HCEC 1CT (cell line): ENCODE measurements around the gene WSCD2.

ENCODE experiments used
- DNase-seq: peaks from one replicate; pipeline ENCODE4 v3.0.0-alpha.2; 2017

The WSCD2 gene

DNA sequence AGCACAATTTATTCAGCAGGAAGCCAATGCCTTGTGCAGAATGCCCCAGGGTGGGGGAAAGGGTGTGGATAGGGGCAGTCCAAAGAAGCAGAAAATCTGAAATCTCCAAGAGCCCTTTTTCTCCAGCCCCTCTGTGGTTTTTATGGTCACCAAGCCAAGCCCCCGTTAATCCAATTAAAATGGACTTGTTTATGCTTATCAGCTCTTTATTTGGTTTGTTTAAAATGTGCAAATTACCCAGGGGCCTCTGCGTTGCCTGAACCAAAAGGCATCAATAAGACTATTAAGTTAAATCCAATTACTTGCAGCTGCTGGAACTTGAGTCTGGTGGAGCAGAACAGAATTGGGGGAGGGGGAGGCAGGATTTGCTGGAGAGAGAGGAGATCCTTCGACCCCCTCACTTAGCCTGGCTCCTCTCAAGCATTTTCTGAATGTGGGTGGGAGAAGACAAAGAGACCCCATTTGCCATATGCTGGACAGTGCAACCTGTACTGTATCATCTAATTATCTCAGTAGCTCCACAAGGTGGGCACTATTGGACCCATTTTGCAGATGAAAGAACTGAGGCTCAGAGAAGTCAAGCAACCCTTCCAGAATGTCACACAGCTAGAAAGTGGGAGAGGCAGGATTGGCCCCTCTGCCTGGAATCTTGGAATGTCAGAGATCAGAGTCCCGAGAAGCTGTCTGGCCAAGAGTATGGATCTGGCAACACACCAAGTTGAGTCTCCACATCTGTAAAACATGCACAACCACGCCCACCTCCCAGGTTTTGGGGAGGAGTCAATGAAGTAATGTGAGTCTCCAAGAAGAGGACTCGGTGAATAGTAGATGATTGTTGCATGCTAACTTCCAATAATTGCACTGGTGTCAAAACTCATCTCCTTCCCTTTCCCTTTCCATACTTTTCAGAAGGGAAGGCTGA is 143.1 kb downstream of the WSCD2 start:
- DNase-seq = no peak

DNA sequence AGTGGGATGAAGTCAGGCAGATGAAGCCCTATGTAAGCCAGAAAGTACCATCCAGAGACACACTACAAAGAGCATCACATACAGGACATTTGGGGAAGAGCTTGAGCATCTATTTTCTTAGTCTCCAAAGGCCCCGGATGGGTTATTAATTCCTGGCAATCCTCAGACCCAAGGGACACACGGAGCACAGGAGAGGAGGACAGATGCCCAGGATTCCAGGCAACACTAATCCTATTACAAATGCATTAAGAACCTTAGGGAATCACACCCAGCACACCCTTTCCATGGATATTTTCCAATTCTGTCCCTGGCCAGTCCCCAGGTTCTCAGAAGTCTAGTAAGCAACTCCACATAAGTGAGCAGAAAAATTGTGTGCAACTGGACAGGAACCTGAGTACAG is 144.1 kb downstream of the WSCD2 start:
- DNase-seq = no peak

DNA sequence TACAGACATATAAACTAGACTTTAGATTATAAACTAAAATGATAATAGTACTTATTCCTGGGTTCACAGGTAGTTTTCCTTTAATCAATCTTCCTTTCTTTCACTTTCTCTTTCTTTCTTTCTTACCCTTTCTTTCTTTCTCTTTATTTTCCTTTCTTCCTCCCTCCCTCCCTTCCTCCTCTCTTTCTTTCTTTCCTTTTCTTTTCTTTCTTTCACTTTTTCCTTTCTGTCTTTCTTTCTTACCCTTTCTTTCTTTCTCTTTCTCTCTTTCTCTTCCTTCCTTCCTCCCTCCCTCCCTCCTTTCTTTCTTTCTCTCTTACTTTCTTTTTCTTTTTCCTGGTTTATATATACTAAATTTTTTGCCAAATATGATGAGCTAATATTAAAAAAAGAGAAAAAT is 148.5 kb downstream of the WSCD2 start:
- no peak for DNase-seq

DNA sequence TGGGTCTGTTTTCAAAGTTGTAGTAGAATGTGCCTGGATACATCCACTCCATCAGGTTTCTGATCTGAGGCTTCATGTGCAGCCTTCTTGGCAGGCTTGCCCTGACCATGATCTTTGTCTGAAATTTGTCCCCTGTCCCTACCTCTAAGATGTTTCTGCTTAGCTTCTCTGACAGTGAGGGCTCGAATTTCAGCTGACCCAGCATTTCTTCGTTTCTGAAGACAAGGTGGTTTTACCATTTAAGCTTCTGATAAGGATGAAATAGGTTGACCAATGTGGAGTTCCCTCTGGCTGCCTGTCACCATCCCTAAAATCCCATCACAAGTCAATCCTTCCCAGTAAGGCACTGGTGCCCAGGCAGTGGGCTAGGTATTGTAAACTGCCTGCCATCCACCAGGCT is 153.1 kb downstream of the WSCD2 start:
- no peak for DNase-seq

DNA sequence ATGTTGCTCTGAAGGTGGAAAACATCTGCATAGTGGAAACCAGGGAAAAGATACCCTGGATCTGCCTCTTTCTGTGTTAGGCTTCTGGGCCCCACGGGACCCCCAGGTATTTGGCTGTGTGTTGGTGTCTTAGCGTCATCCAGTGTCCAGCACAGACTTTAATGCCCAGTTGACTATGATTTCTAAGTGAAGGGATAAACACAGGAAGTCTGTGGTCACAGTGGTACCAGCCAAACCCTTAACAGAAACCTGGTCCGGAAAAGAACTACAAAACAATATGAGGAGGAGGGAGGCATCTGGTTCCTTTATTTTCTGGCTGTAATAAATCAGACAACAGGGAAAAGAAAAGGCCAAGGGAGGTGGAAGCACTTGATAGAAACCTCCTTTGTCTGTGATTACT is 153.6 kb downstream of the WSCD2 start:
- no peak for DNase-seq

DNA sequence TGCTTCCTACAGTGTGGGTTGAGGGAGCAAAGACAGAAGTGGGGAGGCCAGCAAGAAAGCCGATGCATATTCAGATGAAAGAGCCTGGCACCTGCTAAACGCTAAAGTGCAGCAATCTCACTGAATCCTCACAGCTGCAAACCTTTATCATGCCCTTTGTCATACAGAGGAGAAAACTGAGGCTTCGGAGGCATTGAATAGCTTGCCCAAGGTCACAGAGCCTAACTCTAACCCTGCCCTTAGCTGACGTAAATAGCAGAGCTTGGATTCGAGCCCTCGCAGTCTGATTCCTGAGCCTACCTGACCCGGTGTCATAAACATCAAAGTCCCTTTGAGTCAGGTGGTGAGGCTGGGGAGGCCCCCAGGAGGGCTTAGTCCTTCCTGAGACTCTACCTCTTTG is 155.1 kb downstream of the WSCD2 start:
- DNase-seq = no peak

DNA sequence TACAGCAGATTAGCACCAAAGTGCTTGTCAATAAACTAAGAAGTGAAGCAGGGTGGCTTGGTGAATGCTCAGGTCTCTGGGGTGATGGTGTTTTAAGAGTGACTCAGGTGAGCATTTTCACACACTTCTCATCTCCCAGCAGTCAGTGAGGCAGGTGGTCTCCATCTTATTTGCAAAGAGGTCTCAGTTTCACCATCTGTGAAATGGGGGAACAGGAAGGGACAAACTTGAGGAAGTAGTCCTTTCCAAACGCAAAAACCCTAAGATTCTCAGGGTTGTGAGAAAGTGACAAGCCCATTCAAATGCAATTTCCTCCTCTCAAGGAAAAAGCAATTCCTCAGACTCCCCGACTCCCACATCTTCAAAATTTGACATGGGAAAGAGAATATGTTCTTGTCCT is 155.9 kb downstream of the WSCD2 start:
- no peak for DNase-seq

DNA sequence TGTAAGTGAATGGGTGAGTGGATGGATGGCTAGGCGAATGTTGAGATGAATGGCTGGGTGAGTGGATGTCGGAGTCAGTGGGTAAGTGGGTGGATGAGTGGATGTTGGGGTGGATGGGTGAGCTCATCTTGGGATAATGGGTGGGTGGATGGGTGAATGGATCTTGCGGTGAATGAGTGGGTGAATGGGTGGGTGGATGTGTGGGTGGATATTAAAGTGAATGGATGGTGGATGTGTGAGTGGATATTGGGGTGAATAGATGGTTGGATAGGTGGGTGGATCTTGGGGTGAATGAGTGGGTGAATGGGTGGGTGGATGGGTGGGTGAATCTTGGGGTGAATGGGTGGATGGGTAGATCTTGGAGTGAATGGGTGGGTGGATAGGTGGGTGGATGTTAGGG is 158.1 kb downstream of the WSCD2 start:
- no peak for DNase-seq

DNA sequence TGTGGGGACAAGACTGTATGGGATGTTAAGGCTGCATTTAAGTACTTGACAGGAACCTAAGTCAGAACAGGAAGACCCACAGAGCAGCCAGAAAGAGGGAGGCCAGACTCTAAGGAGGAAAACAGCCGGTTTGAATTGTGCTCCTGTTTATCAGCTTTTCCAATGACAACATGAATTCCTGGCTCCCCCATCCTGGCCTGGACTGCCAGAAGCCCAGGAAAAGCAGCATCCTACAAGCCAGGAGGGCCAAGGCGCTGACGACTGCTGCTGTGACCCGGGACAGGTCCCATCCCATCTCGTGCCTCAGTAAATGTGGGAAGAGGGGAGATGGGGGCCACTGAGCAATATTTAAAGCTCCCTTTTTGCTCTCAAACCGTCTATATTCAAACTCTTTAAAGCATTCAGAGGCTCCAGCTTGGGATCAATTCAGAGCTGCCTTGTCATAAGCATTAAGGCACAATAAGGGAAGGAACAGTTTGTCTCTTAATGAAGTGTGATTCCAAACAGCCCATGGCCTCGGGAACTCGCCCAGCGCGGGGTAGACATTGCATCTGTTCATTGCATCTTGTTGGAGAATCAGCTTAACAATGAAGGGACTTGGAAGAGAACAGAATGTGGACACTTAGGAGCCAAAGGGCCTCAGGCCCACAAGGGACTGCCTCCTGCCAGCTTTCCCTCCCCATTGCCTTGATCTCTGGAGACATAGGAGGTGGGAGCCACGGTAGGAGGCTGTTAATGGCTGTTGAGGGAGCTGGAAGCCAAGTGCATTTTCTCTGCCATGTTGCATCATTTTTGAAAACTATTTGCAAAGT is 160.5 kb downstream of the WSCD2 start:
- no peak for DNase-seq

DNA sequence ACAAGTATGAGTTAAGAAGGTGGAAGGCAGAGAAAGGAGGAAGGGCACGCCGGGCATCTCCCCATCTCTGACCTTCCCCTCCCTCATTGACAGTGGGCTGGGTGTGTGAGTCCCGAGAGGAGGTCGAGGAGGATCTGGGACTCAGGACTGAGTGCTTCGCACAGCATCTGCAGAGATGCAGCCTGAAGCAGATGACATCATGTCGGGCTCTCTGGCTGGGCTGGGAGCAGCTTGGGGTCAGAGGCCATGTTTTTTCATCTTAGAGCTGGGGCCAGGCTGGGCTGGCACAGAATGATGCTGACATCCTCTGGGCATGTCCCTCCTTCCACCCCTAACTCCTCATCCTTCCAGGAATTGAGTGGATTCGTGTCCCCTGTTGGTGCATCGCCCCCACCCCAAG is 166.6 kb downstream of the WSCD2 start:
- no peak for DNase-seq

DNA sequence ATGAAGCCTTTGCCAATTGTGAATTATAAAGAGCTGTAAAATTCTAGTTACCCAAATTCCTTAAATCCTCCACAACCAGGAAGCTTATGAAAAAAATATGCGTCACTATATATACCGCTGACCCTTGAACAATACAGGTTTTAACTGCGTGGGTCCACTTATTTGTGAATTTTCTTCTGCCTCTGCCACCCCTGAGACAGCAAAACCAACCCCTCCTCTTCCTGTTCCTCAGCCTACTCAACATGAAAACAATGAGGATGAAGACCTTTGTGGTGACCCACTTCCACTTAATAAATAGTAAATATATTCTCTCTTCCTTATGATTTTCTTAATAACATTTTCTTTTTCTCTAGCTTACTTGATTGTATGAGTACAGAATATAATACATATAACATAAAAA is 167.9 kb downstream of the WSCD2 start:
- no peak for DNase-seq

DNA sequence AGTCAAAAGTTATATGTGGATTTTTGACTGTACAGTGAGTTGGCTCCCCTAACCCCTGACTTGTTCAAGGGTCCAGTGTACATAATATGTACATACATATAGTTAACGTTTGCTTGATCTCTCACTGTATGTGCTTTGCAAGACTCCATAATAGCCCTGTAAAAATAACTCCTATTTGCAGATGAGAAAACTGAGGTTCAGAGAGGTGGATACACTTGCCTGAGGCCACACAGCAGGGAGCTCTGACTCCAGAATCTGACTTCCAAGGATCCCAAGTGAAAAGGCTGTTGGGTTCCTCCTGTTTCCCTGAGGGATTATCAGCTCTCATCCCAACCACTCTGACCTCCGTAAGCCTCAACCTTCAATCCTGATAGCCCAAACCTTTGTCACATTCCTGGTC is 168.3 kb downstream of the WSCD2 start:
- no peak for DNase-seq

DNA sequence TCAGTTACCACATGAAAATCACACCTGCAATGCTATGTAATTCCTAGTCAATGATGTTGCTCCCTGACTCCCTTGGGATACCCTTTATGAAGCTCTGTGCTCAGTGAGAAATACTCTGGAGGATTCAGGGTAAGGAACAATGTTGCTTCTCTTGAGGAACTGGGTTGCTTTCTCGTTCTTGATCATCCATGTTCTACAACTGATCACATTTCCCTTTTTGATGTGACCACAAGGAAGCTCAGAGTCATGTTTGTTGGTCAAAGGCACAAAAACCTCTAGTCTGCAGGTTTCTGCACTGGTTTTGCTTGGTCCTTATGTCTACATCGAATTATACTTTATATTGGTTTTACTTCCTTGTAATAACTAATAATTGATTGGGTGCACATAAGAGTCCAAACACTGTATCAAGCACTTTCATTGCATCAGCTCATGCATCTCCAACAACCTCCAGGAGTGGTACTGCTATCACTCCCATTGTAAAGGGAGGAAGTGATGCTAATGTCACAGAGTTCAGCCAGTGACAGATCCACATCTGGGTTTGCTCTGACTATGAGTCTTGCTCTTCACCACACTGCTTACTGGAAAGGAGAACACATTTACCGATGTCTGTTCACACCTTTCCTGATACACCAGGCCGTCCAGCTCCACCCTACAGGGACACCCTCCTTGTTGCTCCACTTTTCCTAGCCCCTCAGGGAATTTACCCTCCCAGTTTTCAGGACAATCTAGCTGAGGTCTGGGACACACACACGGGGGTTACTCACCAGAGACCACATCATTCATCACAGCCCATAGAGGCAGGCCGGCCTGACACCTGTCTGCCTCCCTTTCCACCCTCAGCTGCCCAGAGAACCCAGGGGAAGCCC is 169.0 kb downstream of the WSCD2 start:
- no peak for DNase-seq

DNA sequence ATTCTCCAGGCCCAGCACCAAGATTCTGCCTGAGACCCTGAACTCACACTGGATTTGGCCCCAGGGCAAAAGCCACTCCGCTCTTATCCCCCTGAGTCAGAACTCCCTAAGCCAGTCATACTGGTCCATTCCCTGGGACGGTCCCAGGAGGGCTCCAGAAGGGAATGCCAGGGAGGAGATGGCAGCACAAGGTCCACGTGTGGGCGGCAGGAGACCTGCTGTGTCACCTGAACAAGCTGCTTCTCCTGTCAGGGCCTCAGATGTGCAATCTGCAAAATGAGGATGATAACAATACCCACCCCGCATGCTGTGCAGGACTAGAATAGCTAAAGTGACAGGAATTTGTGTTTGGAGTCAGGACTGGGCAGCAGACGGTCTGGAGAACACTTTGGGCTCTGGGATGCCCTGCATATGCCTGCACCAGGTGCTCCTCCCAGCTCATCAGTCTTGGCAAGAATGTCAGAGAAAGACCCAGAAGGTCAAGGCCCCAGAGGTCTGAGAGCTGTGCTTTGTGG is 169.7 kb downstream of the WSCD2 start:
- DNase-seq = no peak

DNA sequence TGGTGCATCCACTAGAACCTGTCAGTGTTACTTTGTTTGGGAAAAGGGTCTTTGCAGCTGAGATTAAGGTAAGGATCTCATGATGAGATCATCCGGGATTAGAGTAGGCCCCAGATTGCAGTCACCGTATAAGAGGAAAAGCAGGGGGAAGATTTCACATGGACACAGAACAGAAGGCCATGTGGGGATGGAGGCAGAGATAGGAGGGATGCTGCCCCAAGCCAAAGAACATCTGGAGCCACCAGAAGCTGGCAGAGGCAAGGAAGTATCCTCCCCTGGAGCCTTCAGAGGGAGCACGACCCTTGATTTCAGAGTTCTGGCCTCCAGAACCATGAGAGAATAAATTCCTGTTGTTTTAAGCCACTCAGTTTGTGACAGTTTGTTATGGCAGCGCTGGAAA is 170.4 kb downstream of the WSCD2 start:
- DNase-seq = no peak
